SH-SY5Y (cell line): ENCODE measurements around the gene MUC2.

ENCODE experiments used
- GATA2 ChIP-seq: IDR thresholded peaks from 2 replicates; pipeline ENCODE4 v1.6.1; 2011; ENCODE audit warnings: mild to moderate bottlenecking, low read depth, low read length
- GATA3 ChIP-seq: IDR thresholded peaks from 2 replicates; pipeline ENCODE4 v1.6.1; 2011; ENCODE audit warnings: low read depth, mild to moderate bottlenecking, low read length, moderate library complexity

The MUC2 gene

GRCh38 chr11:1041471-1041870, 33.2 kb upstream of the MUC2 start:
- TF ChIP-seq GATA3: no peak
- no peak for TF ChIP-seq GATA2

GRCh38 chr11:1041936-1042608, 32.6 kb upstream of the MUC2 start:
- TF ChIP-seq GATA2 (0 out of 2 replicates have a peak, but pooled peaks have one; percentile 5), GATA3 (no peak)

DNA sequence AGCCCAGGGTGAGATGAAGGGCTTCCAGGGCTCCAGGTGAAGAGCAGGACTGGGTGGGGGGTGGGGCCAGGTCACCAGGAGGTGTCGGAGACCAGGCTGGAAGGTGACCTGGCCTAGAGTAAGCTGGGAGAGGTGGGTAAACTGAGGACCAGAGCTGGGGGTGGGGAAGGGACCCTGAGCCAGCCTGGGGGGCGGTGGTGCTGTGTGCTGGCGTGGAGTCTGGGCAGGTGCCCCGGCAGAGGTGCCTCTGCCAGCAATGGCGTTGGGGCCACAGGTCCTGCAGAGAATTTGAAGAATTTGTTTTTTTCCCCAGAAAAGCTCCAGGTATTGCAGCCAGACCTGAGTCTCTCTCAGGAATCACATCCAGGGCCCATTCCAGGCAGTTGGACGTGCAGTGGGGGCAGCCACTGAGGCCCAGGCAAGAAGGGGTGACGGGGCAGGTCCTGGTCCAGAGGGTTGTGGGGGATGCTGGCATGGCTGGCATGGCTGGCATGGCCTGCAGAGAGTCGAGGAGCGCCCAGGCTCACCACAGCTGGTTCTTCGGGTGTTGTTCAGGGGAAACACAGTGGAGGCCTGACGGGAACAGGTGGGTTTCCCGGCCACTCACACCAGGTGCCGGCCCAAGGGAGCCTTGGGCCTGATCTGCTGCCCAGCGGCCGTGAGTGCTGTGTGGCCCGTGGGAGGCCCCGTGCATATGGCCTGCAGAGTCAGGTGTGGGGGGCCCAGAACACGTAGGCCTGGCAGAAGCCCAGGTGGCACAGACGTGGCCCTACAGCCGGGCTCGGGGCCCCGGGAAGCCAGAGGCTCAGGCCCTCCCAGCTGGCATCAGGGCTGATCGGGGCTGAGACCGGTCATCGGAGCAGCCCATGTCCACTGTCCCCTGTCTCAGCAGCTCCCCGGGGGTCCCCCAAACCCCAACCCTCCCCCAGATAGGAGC, 31.8 kb upstream of the MUC2 start:
- TF ChIP-seq GATA2 (no peak), GATA3 (no peak)

DNA sequence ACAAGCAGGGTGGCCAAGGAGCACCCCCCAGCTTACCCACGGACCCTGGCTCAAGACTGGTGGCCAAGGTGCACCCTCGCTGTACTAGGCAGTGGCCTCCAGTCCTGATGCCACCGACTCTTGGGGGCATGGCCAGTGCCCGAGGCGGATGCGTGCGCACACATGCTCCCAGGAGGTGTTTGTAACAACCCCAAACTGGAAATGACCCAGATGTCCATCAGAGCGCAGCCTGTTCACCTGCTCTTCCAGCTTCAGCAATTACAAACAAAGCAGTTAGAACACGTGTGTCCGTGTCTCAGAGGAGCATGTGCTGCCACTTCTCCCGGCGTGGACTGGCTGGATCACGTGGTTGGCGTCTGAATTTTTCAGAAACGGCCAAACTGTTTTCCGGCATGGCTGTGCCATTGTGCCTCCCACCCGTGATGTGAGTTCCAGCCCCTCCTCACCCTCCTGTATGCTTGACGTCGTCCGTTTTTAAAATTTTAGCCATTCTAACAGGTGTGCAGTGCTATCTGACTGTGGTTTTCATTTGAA, 31.0 kb upstream of the MUC2 start:
- TF ChIP-seq GATA2 (no peak), GATA3 (no peak)

DNA sequence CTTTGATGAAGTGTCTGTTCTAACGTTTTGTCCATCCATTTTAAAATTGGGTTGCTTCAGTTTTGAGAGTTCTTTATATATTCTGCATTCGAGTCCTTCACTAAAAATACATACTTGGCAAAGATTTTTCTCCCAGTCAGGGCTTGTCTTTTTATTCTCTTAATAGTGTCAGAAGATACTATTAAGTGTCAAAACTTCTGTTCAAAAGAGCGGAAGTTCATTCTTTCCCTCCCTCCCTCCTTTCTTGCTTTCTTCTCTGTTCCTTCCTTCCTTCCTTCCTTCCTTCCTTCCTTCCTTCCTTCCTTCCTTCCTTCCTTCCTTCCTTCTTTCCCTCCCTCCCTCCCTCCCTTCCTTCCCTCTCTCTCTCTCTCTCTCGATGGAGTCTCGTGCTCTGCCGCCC, 30.5 kb upstream of the MUC2 start:
- TF ChIP-seq GATA2 (no peak), GATA3 (no peak)

DNA sequence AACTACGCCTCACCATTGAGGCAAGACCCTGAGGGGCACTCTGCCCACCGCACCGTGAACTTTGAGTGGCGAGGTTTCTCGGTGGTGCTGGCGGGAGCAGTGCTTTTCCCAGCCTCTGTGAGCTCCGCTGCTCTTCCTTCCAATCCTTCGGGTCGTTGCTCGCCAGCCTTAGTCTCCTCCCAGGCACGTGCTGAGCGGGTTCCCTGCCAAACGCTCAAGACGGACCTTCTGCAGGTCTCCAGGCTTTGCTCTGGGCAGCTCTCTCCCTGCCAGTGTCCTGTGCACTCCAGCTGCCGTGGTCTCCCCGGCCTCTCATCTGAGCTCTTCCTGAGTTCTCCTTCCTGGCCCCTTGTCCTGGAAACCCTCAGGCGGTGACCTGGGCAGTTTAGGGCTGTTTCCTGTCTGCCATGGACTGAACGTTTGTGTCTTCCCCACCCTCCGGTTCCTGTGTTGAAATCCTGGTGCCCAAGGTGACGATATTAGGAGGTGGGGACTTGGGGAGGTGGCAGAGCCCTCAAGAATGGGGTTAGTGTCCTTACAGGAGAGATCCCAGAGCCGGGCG, 27.0 kb upstream of the MUC2 start:
- TF ChIP-seq GATA3 (no peak), GATA2 (no peak)

DNA sequence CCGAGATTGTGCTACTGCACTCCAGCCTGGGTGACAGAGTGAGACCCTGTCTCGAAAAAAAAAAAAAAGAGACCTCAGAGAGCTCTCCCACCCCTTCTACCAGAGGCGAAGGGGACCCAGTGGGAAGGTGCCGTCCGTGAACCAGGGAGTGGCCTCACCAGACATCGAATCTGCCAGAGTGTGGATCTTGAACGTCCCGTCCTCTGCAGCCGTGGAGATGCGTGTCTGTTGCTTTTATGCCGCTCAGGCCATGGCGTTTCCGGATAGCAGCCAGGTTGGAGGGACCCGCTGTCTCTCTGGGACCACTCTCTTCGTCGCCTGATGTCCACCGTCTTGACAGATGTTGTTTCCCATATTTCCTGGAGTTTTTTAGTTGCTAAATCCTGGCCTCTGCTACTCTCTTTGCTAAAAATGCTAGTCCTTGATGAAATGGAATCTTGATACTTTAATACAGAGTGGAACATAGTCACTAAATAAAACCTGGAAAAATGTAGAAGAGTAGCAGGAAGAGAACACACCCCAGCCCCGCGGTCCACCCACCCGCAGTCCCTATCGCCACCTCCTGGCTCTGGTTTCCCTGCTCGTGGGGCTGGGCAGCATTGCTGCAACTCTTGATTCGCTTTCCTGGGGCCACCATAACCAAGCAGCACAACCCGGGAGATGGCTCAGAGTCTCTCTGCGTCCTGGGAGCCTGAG, 26.2 kb upstream of the MUC2 start:
- no peak for TF ChIP-seq GATA3
- no peak for TF ChIP-seq GATA2

DNA sequence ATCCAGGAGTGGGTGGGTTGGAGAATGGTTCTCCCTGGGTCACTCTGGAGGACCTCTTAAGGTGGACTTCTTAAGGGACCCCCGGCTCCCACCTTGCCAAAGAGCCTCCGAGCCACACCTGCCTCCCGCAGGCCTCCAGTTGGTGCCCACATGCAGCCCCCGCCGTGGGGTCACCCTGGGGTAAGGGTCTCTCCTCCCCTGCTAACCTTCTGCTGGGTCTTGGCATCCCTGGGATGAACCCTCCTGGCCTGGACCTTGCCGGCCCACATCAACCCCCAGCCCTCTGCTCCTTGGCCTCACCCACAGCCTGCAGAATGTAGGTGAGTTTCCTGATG, 25.6 kb upstream of the MUC2 start:
- TF ChIP-seq GATA2: no peak
- no peak for TF ChIP-seq GATA3

DNA sequence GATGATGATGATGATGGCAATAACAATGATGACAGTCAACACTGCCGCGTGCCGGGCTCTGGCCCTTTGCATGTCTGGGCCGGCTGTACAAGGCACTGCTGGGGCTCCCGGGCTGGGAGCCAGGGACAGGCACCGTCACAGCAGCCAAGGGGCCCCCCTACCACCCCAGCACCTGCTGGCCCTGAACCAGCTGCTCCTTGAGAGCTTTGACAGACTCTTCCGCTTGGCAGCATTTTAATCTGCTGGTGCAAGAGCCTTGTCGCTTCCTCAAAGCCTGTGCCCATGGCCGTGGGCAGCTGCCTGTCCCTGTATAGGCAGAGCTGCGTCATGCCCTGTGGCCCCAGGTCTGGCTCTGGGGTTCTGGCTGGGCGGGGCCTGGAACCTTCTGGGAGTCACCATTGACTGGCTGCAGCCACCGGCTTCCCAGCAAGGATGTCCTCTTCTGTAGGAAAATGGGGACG, 25.2 kb upstream of the MUC2 start:
- TF ChIP-seq GATA2 (no peak), GATA3 (no peak)

- no peak for TF ChIP-seq GATA2
- TF ChIP-seq GATA3: no peak
Observed at GRCh38 chr11:1049911-1050580, 24.6 kb upstream of the MUC2 start.

DNA sequence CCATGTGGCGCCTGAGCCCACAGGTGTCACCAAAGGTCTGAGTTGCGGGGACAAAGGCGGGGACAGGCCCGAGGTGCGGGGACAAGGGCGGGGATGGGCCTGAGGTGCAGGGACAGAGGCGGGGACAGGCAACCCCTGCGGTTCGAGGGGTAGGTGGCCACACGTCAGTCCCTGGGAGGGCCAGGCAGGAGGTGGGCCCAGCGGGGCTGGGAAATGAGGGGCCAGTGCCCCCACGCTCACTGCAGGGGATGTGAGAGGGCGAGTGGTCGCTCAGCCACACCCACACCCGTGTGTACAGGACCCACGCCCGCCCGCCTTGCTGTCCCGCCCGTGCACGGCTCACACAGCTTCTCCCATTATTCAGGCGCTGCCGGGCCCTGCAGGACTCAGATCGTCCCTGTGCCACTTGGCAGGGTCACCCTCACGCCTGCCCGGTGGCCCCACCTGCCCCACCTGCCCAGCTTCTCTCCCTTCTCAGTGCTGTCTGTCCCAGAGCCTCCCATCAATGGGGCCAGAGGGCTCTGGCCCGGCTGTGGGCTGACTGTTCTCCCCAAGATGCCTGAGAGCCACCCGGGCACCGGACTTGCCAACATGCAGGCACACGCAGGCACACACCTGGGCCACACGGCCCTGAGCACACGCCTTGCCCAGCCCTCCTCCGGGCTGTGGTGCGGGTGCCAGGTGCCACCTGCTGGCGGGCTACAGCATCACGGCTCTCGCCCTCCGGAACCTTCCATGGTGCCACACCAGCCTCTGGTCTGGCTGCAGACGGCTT, 23.9 kb upstream of the MUC2 start:
- no peak for TF ChIP-seq GATA3
- no peak for TF ChIP-seq GATA2

GRCh38 chr11:1051356-1052132, 23.1 kb upstream of the MUC2 start:
- no peak for TF ChIP-seq GATA2
- TF ChIP-seq GATA3: no peak
